Measurements from ENCODE around the gene ZFYVE1.
"Not testable (repeated sequence)": the region's sequence is repeated elsewhere in the genome, so short reads cannot be mapped to it uniquely, and the experiment has no call there.

The ZFYVE1 gene, protein sequence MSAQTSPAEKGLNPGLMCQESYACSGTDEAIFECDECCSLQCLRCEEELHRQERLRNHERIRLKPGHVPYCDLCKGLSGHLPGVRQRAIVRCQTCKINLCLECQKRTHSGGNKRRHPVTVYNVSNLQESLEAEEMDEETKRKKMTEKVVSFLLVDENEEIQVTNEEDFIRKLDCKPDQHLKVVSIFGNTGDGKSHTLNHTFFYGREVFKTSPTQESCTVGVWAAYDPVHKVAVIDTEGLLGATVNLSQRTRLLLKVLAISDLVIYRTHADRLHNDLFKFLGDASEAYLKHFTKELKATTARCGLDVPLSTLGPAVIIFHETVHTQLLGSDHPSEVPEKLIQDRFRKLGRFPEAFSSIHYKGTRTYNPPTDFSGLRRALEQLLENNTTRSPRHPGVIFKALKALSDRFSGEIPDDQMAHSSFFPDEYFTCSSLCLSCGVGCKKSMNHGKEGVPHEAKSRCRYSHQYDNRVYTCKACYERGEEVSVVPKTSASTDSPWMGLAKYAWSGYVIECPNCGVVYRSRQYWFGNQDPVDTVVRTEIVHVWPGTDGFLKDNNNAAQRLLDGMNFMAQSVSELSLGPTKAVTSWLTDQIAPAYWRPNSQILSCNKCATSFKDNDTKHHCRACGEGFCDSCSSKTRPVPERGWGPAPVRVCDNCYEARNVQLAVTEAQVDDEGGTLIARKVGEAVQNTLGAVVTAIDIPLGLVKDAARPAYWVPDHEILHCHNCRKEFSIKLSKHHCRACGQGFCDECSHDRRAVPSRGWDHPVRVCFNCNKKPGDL

DNA sequence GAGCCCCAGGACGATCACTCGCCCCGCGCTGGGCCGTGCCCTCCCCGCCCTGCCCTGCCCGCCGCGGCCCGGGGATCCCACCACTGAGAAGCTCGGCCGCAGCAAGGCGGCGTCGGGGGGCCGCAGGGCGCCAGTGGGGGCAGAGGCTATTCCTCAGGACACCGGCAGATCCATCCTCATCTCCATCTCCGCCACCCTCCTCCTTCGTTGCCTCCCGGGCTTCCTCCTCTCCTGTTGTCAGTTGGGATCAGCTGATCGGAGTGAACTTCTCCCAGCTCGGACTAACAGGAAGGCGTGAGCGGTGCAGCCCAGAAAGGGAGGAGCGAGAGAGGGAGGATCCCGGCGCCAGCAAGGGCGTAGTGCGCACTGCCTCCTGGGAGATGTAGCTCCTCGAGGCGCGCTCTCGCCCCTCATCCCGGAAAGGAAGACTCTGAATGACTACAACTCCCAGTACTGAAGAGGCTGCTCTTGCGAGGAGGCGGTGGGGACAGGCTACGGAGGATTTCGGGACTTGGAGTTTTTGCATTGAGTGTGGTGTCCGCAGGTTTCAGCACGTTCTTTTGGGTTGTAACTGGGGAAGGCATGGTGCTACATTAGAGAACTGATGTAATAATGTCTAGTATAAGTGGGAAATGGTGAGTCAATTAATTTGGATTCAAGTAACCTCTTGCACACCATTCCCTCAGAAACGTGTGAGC, at the start of gene ZFYVE1:
Gene ZFYVE1, minus strand, starts transcription at position 262 of the 698 bp plus-strand sequence. CDS start 2,598 bp downstream, outside the sequence.
- Histone ChIP-seq H3K4me1 (ENCODE audit: insufficient read depth, low read length) (0 out of 2 replicates have a peak, but pooled peaks cover 3% of the 10 kb centered on the region), H3K36me3 (ENCODE audit: insufficient read depth, low read depth, low read length) (peaks cover 21% of the 10 kb centered on the region), H3K27me3 (ENCODE audit: insufficient read depth, low read length) (no peaks in the 10 kb centered on the region), H3K4me3 (ENCODE audit: low read length) (peak within 1 kb of the TSS; percentile 69), H3K27ac (ENCODE audit: low read length) (no peak within 1 kb of the TSS), H3K9me3 (ENCODE audit: insufficient read depth, low read depth, low read length) (no peaks in the 10 kb centered on the region), H3K9ac (ENCODE audit: low read depth, low read length) (peak within 1 kb of the TSS; percentile 63; the same call in 1 of the 2 replicates)

DNA sequence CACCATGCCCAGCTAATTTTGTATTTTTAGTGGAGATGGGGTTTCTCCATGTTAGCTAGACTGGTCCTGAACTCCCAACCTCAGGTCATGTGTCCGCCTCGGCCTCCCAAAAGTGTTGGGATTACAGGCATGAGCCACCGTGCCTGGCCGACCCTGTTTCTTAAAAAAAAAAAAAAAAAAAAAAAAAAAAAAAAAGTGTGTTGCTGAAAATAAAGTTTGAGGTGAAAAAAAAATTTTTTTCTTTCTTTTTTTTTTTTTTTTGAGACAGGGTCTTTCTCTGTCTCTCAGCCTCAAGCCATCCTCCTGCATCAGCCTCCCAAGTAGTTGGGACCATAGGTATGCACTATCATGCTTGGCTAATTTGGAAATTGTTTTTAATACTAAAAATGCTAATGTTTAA, 42.7 kb upstream of the ZFYVE1 start:
- Histone ChIP-seq H3K9ac (ENCODE audit: low read depth, low read length) (no peak overlapping the region), H3K27me3 (ENCODE audit: insufficient read depth, low read length) (no peaks in the 10 kb centered on the region), H3K4me1 (ENCODE audit: insufficient read depth, low read length) (peaks cover 3% of the 10 kb centered on the region; the same call in 1 of the 2 replicates), H3K9me3 (ENCODE audit: insufficient read depth, low read depth, low read length) (no peaks in the 10 kb centered on the region), H3K27ac (ENCODE audit: low read length) (no peak overlapping the region), H3K4me3 (ENCODE audit: low read length) (no peak overlapping the region), H3K36me3 (ENCODE audit: insufficient read depth, low read depth, low read length) (peaks cover 63% of the 10 kb centered on the region)

DNA sequence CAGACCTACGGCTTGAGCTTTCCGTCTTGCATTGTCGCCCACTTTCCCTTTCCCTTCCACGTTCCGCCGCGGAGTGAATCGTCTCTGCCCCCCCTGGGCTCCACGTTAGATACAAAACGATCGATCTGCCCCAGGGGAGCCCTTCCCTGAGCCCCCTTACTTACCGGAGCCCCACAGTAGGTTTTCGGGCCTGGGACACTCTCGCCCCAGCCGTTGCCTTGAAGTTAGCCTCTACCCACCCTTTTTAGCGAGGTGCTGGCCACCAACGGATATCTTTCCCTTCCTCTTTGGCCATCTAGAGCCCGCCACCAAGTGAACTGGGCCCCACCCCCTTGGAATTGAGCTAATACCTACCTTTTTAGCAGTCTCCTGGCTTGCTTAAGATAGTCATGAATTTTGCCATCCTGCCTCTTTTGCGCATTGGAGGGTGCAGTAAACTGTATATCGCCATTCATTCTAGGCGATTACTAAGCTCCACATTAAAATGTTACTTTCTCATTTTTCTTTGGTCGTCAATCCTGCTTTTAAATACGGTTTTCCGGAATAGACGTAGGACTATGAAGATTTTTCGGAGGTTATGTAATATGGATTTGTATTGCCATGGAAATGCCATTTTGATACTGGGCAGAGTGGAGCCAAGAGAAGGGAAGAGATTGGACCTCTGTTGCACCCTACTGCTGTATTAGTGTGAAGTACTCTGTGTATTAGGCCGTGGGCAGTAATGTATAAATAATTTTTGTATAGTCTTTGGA, 32.2 kb upstream of the ZFYVE1 start:
- Histone ChIP-seq H3K36me3 (ENCODE audit: insufficient read depth, low read depth, low read length) (peaks cover 16% of the 10 kb centered on the region; the same call in 1 of the 2 replicates), H3K27me3 (ENCODE audit: insufficient read depth, low read length) (no peaks in the 10 kb centered on the region), H3K4me3 (ENCODE audit: low read length) (peak overlapping the region; percentile 100), H3K4me1 (ENCODE audit: insufficient read depth, low read length) (peaks cover 4% of the 10 kb centered on the region; the same call in 1 of the 2 replicates), H3K9ac (ENCODE audit: low read depth, low read length) (peak overlapping the region; percentile 96), H3K9me3 (ENCODE audit: insufficient read depth, low read depth, low read length) (no peaks in the 10 kb centered on the region), H3K27ac (ENCODE audit: low read length) (peak overlapping the region; percentile 35)

DNA sequence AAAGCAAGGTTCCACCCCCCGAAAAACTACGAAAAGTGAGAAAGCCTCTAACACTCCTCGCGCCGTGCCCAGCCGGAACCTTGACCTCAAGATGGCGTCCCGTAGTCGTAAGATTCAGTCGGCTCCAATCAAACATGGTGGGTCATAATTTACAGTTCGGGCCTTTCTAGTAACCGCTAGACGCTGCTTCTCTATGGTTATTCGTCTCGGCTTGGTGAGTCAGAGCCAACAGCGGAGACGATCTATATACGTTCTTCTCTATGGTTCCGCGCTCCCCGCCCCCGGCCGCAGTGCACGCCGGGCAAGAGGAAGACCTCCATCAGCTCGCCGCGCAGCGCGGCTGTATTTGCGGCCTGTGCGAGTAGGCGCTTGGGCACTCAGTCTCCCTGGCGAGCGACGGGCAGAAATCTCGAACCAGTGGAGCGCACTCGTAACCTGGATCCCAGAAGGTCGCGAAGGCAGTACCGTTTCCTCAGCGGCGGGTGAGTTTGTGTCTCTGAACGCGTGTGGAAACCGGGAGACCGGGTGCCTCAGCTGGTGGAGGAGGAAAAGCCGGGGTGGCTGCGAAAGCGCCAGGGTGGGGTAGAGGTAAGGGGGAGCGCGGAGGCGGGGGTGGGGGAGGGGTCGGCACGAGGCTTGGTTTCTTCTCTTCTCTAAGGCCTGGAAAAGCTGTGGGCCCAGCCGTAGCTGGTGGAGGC, 31.5 kb upstream of the ZFYVE1 start, which contains the start of gene RBM25:
Gene RBM25, plus strand, starts transcription at position 311 of the 698 bp plus-strand sequence. CDS start 13,108 bp downstream, outside the sequence.
- peak within 1 kb of the TSS; percentile 80 for H3K27ac ChIP-seq (ENCODE audit: low read length)
- H3K4me1 ChIP-seq (ENCODE audit: insufficient read depth, low read length), result peaks cover 4% of the 10 kb centered on the region; the same call in 1 of the 2 replicates
- H3K9ac ChIP-seq (ENCODE audit: low read depth, low read length), result peak within 1 kb of the TSS; percentile 96
- peaks cover 9% of the 10 kb centered on the region; the same call in 1 of the 2 replicates for H3K36me3 ChIP-seq (ENCODE audit: insufficient read depth, low read depth, low read length)
- H3K9me3 ChIP-seq (ENCODE audit: insufficient read depth, low read depth, low read length), result no peaks in the 10 kb centered on the region
- no peaks in the 10 kb centered on the region for H3K27me3 ChIP-seq (ENCODE audit: insufficient read depth, low read length)
- H3K4me3 ChIP-seq (ENCODE audit: low read length), result peak within 1 kb of the TSS; percentile 100

DNA sequence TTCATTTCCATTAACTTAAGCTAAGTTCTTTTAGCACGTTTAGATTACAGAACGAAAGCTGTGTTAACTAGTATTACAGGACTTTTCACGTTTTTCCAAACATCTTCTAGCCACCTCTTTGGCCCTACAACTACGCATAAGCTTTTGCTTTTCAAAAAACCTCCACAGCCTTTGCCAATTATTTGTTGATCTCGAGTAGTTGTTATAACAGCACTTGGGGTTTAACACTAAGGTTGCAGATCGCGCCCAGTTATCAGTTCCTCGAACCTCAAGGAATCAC, 31.0 kb upstream of the ZFYVE1 start:
- peaks cover 4% of the 10 kb centered on the region; the same call in 1 of the 2 replicates for H3K4me1 ChIP-seq (ENCODE audit: insufficient read depth, low read length)
- peak overlapping the region; percentile 100 for H3K4me3 ChIP-seq (ENCODE audit: low read length)
- H3K27me3 ChIP-seq (ENCODE audit: insufficient read depth, low read length), result no peaks in the 10 kb centered on the region
- peaks cover 8% of the 10 kb centered on the region; the same call in 1 of the 2 replicates for H3K36me3 ChIP-seq (ENCODE audit: insufficient read depth, low read depth, low read length)
- no peaks in the 10 kb centered on the region for H3K9me3 ChIP-seq (ENCODE audit: insufficient read depth, low read depth, low read length)
- peak overlapping the region; percentile 96 for H3K9ac ChIP-seq (ENCODE audit: low read depth, low read length)
- peak overlapping the region; percentile 80 for H3K27ac ChIP-seq (ENCODE audit: low read length)

DNA sequence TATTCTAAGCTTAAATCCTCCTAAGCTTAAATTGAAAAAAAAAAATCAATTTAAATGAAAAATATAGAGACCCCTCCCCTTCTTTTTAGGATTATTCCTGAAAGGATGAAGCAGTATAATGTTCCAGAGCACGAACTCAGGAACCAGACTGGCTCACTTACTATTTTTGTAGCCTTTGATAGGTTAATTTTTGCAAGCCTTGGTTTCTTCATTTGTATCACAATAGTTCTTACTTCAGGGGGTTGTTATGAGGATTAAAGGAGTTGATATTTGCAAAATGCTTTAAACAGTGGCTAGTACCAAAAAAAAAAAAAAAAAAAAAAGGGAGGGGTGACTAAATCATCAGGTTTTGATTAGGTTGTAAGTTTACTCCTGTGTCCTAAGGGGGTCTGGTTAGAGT, 28.3 kb upstream of the ZFYVE1 start:
- no peaks in the 10 kb centered on the region for H3K27me3 ChIP-seq (ENCODE audit: insufficient read depth, low read length)
- H3K36me3 ChIP-seq (ENCODE audit: insufficient read depth, low read depth, low read length), result no peaks in the 10 kb centered on the region
- peaks cover 4% of the 10 kb centered on the region; the same call in 1 of the 2 replicates for H3K4me1 ChIP-seq (ENCODE audit: insufficient read depth, low read length)
- H3K9ac ChIP-seq (ENCODE audit: low read depth, low read length), result no peak overlapping the region
- no peak overlapping the region for H3K27ac ChIP-seq (ENCODE audit: low read length)
- no peaks in the 10 kb centered on the region for H3K9me3 ChIP-seq (ENCODE audit: insufficient read depth, low read depth, low read length)
- no peak overlapping the region for H3K4me3 ChIP-seq (ENCODE audit: low read length)

DNA sequence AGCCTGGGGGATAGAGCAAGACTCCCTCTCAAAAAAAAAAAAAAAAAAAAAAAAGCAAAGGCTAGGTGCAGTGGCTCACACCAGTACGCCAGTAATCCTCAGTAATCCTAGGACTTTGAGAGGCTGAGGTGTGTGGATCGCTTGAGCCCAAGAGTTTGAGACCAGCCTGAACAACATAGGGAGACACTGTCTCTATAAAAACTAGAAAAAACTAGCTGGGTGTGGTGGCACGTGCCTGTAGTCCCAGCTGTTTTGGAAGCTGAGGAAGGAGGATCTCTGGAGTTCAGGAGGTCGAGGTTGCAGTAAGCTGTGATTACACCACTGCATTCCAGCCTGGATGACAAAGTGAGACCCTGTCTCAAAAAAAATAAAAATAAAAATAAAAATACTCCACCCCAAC, 22.5 kb upstream of the ZFYVE1 start:
- H3K9me3 ChIP-seq (ENCODE audit: insufficient read depth, low read depth, low read length), result no peaks in the 10 kb centered on the region
- no peak overlapping the region for H3K27ac ChIP-seq (ENCODE audit: low read length)
- no peak overlapping the region for H3K4me3 ChIP-seq (ENCODE audit: low read length)
- H3K4me1 ChIP-seq (ENCODE audit: insufficient read depth, low read length), result no peaks in the 10 kb centered on the region
- H3K36me3 ChIP-seq (ENCODE audit: insufficient read depth, low read depth, low read length), result no peaks in the 10 kb centered on the region
- no peaks in the 10 kb centered on the region for H3K27me3 ChIP-seq (ENCODE audit: insufficient read depth, low read length)
- H3K9ac ChIP-seq (ENCODE audit: low read depth, low read length), result no peak overlapping the region

DNA sequence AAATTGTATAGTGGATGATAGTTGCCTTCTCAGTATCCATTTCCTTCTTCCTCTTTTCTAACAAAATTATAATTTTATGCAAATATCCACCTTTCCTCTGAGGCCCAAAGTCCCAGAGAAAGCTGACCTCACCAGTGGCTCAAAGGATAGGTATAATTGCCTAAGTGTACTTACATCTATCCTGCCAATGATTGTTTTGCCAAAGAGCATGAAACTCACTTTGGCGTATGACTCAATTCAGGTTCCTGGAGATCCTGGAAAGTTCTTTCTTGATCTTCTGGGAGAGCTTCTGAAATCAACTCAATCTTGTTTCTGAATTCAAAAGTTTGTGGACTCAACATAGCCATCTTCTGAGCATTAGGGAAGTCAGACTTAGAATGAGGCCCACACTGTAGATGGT, 20.9 kb upstream of the ZFYVE1 start:
- Histone ChIP-seq H3K4me1 (ENCODE audit: insufficient read depth, low read length) (no peaks in the 10 kb centered on the region), H3K27ac (ENCODE audit: low read length) (no peak overlapping the region), H3K36me3 (ENCODE audit: insufficient read depth, low read depth, low read length) (no peaks in the 10 kb centered on the region), H3K27me3 (ENCODE audit: insufficient read depth, low read length) (no peaks in the 10 kb centered on the region), H3K4me3 (ENCODE audit: low read length) (no peak overlapping the region), H3K9me3 (ENCODE audit: insufficient read depth, low read depth, low read length) (no peaks in the 10 kb centered on the region), H3K9ac (ENCODE audit: low read depth, low read length) (no peak overlapping the region)

DNA sequence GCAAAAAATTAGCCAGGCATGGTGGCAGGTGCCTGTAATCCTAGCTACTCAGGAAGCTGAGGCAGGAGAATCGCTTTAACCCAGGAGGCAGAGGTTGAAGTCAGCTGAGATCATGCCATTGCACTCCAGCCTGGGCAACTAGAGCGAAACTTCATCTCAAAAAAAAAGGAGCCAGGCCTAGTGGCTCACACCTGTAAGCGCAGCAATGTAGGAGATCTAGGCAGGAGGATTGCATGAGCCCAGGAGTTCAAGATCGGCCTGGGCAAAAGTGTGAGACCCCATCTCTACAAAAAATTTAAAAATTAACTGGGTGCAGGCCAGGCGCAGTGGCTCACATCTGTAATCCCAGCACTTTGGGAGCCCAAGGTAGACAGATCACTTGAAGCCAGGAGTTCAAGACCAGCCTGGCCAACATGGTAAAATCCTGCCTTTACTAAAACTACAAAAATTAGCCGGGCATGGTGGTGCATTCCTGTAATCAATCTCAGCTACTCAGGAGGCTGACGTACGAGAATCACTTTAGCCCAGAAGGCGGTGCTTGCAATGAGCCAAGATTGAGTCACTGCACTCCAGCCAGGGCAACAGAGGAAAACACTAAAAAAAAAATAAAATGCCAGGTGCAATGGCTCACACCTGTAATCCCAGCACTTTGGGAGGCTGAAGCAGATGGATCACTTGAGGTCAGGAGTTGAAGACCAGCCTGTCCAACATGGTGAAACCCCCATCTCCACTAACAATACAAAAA, 10.0 kb upstream of the ZFYVE1 start:
- not testable (repeated sequence) for H3K4me1 ChIP-seq (ENCODE audit: insufficient read depth, low read length); H3K9ac ChIP-seq (ENCODE audit: low read depth, low read length); H3K4me3 ChIP-seq (ENCODE audit: low read length); H3K36me3 ChIP-seq (ENCODE audit: insufficient read depth, low read depth, low read length); H3K27me3 ChIP-seq (ENCODE audit: insufficient read depth, low read length); H3K9me3 ChIP-seq (ENCODE audit: insufficient read depth, low read depth, low read length); H3K27ac ChIP-seq (ENCODE audit: low read length)

DNA sequence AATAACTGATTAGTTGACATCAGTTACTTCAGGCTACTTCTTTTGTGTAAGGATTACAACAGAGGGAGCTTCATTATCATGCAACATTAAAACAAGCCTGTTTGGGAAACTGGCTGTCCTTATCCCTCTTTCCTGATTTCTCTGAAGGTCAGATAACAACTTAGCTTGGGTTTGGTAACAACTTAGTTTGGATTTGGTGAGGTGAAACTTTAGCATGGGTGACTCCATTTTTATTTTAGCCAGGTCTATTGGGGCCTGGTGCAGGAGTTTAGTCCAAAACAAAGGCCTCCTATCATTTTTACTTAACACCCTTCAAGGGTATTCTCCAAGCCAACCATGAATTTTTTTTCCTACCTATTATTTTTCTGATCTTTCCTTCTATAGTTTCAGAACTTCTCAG, 1.1 kb upstream of the ZFYVE1 start:
- peak overlapping the region; percentile 11; the same call in 1 of the 2 replicates for H3K9ac ChIP-seq (ENCODE audit: low read depth, low read length)
- peaks cover 13% of the 10 kb centered on the region for H3K36me3 ChIP-seq (ENCODE audit: insufficient read depth, low read depth, low read length)
- H3K4me1 ChIP-seq (ENCODE audit: insufficient read depth, low read length), result 0 out of 2 replicates have a peak, but pooled peaks cover 3% of the 10 kb centered on the region
- H3K9me3 ChIP-seq (ENCODE audit: insufficient read depth, low read depth, low read length), result no peaks in the 10 kb centered on the region
- no peak overlapping the region for H3K27ac ChIP-seq (ENCODE audit: low read length)
- H3K27me3 ChIP-seq (ENCODE audit: insufficient read depth, low read length), result no peaks in the 10 kb centered on the region
- H3K4me3 ChIP-seq (ENCODE audit: low read length), result 0 out of 2 replicates have a peak overlapping the region, but pooled peaks have one; percentile 60
